Nephron (organoid): ENCODE results near the gene GPR89B.
A peak's percentile ranks its signal among the peaks of the same experiment; 100 is the strongest.
"Not testable (repeated sequence)": the region's sequence is repeated elsewhere in the genome, so short reads cannot be mapped to it uniquely, and the experiment has no call there.

Experiments
- H3K27ac Mint-ChIP-seq, 3 experiments: 2 replicates each; pipeline ENCODE4 v1.8.0; 2020; ENCODE audit warnings: mixed read lengths in 3 of 3, mild to moderate bottlenecking in 2 of 3, moderate library complexity in 1 of 3
- H3K27me3 Mint-ChIP-seq: 2 replicates; pipeline ENCODE4 v1.8.0; 2021; ENCODE audit warnings: low read depth, mild to moderate bottlenecking, moderate library complexity, mixed read lengths
- H3K36me3 Mint-ChIP-seq: 2 replicates; pipeline ENCODE4 v1.8.0; 2020; ENCODE audit warnings: low read depth, mixed read lengths
- H3K4me1 Mint-ChIP-seq: 2 replicates; pipeline ENCODE4 v1.8.0; 2020; ENCODE audit warnings: mixed read lengths
- H3K4me3 Mint-ChIP-seq, 3 experiments: 2 replicates each; pipeline ENCODE4 v1.8.0; 2020; ENCODE audit warnings: mild to moderate bottlenecking in 3 of 3, mixed read lengths in 3 of 3, moderate library complexity in 2 of 3
- H3K9me3 Mint-ChIP-seq: 2 replicates; pipeline ENCODE4 v1.8.0; 2020; ENCODE audit warnings: mixed read lengths
- CTCF ChIP-seq, 3 experiments: fragments of 200-600 bp; sonication (generic); IDR thresholded peaks; one replicate each; pipeline ENCODE4 v1.5.0; 2021; ENCODE audit warnings: antibody characterized with exemption in 3 of 3; ENCODE audit not compliant: unreplicated experiment in 3 of 3

The GPR89B gene

GRCh38 chr1:147928236-147929132, at the start of gene GPR89B:
Gene GPR89B (plus strand): TSS chr1:147928420. CDS start chr1:147928537, 117 bp downstream.
- H3K4me1 Mint-ChIP-seq = peaks cover 25% of the 10 kb centered on the region
- H3K36me3 Mint-ChIP-seq, H3K9me3 Mint-ChIP-seq, H3K27me3 Mint-ChIP-seq: not testable (repeated sequence)
- peak within 1 kb of the TSS in 2 of 3 experiments; percentile 22 to 48 for H3K27ac Mint-ChIP-seq
- H3K4me3 Mint-ChIP-seq = peak within 1 kb of the TSS; percentile 83 to 87 (median 85)

GRCh38 chr1:147879911-147880310, 48.3 kb upstream of the GPR89B start:
- Mint-ChIP-seq H3K27ac (no peak overlapping the region), H3K4me1 (no peaks in the 10 kb centered on the region), H3K36me3 (no peaks in the 10 kb centered on the region), H3K9me3 (peaks cover 6% of the 10 kb centered on the region), H3K27me3 (no peaks in the 10 kb centered on the region), H3K4me3 (no peak overlapping the region)
- no peak for TF ChIP-seq CTCF (IDR thresholded peaks at IDR 0.05; ENCODE audit: unreplicated experiment in 3 of 3)

GRCh38 chr1:147882535-147882934, 45.7 kb upstream of the GPR89B start:
- Mint-ChIP-seq H3K9me3 (peaks cover 6% of the 10 kb centered on the region), H3K4me3 (no peak overlapping the region), H3K36me3 (no peaks in the 10 kb centered on the region), H3K4me1 (peaks cover under 1% of the 10 kb centered on the region), H3K27me3 (no peaks in the 10 kb centered on the region), H3K27ac (no peak overlapping the region)
- no peak for TF ChIP-seq CTCF (IDR thresholded peaks at IDR 0.05; ENCODE audit: unreplicated experiment in 3 of 3)

GRCh38 chr1:147890177-147890790, 37.9 kb upstream of the GPR89B start:
- no peak overlapping the region for H3K4me3 Mint-ChIP-seq
- H3K36me3 Mint-ChIP-seq = no peaks in the 10 kb centered on the region
- H3K9me3 Mint-ChIP-seq = no peaks in the 10 kb centered on the region
- peaks cover 10% of the 10 kb centered on the region for H3K27me3 Mint-ChIP-seq
- peak overlapping the region in 2 of 3 experiments; percentile 16 to 62 for H3K27ac Mint-ChIP-seq
- peak; percentile 71 to 93 (median 88) for TF ChIP-seq CTCF (IDR thresholded peaks at IDR 0.05; ENCODE audit: unreplicated experiment in 3 of 3)
- peaks cover 28% of the 10 kb centered on the region for H3K4me1 Mint-ChIP-seq

- Mint-ChIP-seq H3K4me3 (no peak overlapping the region), H3K27me3 (peaks cover 10% of the 10 kb centered on the region), H3K9me3 (no peaks in the 10 kb centered on the region), H3K4me1 (peaks cover 28% of the 10 kb centered on the region), H3K27ac (no peak overlapping the region), H3K36me3 (no peaks in the 10 kb centered on the region)
- no peak for TF ChIP-seq CTCF (IDR thresholded peaks at IDR 0.05; ENCODE audit: unreplicated experiment in 3 of 3)
These were observed 37.1 kb upstream of the GPR89B start for GRCh38 chr1:147891088-147891487.

- no peaks in the 10 kb centered on the region for H3K36me3 Mint-ChIP-seq
- no peak for TF ChIP-seq CTCF (IDR thresholded peaks at IDR 0.05; ENCODE audit: unreplicated experiment in 3 of 3)
- H3K9me3 Mint-ChIP-seq = no peaks in the 10 kb centered on the region
- H3K27me3 Mint-ChIP-seq = peaks cover 10% of the 10 kb centered on the region
- peaks cover 28% of the 10 kb centered on the region for H3K4me1 Mint-ChIP-seq
- H3K27ac Mint-ChIP-seq = peak overlapping the region in 1 of 3 experiments; percentile 10
- no peak overlapping the region for H3K4me3 Mint-ChIP-seq
These were observed 36.0 kb upstream of the GPR89B start for GRCh38 chr1:147892216-147892615.
